GM12878 (cell line): ENCODE measurements around the gene ZNF841. TPM values are rescaled to one million over a fixed set of nuclear protein-coding genes. Genes with fewer than 3 reads are reported as not detected.

Experiments used
- ATAC-seq: fragments of 200-7000 bp; cut with Tn5 transposase; 3 replicates; pipeline ENCODE4 v1.9.1; 2020; ENCODE audit warnings: mild to moderate bottlenecking, moderate library complexity
- BruUV-seq: library from RNA; stranded (reverse); fragments of 400-500 nt; replicated peaks from 2 replicates; lab custom pipeline; 2021; lab: Mats Ljungman, UMichigan
- CTCF ChIA-PET: fragments of 300-600 bp; sonication (Branson Sonifier 250); formaldehyde crosslinking; extraction: SDS; loops from one replicate; lab custom pipeline; 2021; ENCODE audit warnings: inconsistent platforms; lab: Yijun Ruan, JAX
- POLR2A ChIA-PET: fragments of 350-600 bp; formaldehyde crosslinking; extraction: SDS; loops from one replicate; lab custom pipeline; 2021; ENCODE audit warnings: inconsistent platforms; lab: Charles Lee
- RAD21 ChIA-PET: fragments of 300-600 bp; sonication (Branson Sonifier 250); formaldehyde crosslinking; loops from one replicate; lab custom pipeline; 2023; ENCODE audit warnings: antibody characterized with exemption; ENCODE audit not compliant: unreplicated experiment; lab: Charles Lee
- SMC1A ChIA-PET: fragments of 300-600 bp; sonication (Branson Sonifier 250); formaldehyde crosslinking; loops from one replicate; lab custom pipeline; 2023; ENCODE audit not compliant: unreplicated experiment, uncharacterized antibody; lab: Charles Lee
- DNase-seq: peaks from one replicate; pipeline ENCODE4 v3.0.0-alpha.2; 2011; ENCODE audit warnings: low read depth, low spot score
- FAIRE-seq: peaks from 3 replicates; lab custom pipeline; 2011; peaks lifted over from hg19 to GRCh38; lab: Jason Lieb, UNC
- H2AFZ ChIP-seq: 2 replicates; pipeline ENCODE4 v1.6.0; 2011; ENCODE audit warnings: low read depth, low read length, control low read depth; ENCODE audit not compliant: control insufficient read depth
- H3K27ac ChIP-seq: 2 replicates; pipeline ENCODE4 v1.5.1; 2011; ENCODE audit warnings: control low read depth; ENCODE audit not compliant: control insufficient read depth, insufficient read depth
- H3K27me3 ChIP-seq, 2 experiments: replicated peaks in 1 of 2; 2 replicates each; pipeline versions ENCODE4 v1.6.0 to v1.6.1; 2011; ENCODE audit warnings: low read length in 1 of 2; ENCODE audit not compliant: control insufficient read depth in 2 of 2, insufficient read depth in 2 of 2
- H3K36me3 ChIP-seq, 2 experiments: 2 replicates each; pipeline ENCODE4 v1.5.1; 2011; ENCODE audit warnings: low read length in 1 of 2; ENCODE audit not compliant: control insufficient read depth in 2 of 2, insufficient read depth in 2 of 2
- H3K4me1 ChIP-seq: 2 replicates; pipeline ENCODE4 v1.6.1; 2011; ENCODE audit warnings: mild to moderate bottlenecking, low read length, moderate library complexity, mixed read lengths; ENCODE audit not compliant: control insufficient read depth, insufficient read depth
- H3K4me2 ChIP-seq: 2 replicates; pipeline ENCODE4 v1.6.0; 2011; ENCODE audit warnings: control low read depth; ENCODE audit not compliant: control insufficient read depth, insufficient read depth
- H3K4me3 ChIP-seq: fragments of 200-600 bp; sonication (generic); 2 replicates; pipeline ENCODE4 v1.5.1; 2016
- H3K79me2 ChIP-seq: 2 replicates; pipeline ENCODE4 v1.6.0; 2011; ENCODE audit warnings: low read length; ENCODE audit not compliant: control insufficient read depth, insufficient read depth
- H3K9ac ChIP-seq: 2 replicates; pipeline ENCODE4 v1.8.0; 2011; ENCODE audit warnings: low read length, control low read depth, mixed read lengths; ENCODE audit not compliant: control insufficient read depth, insufficient read depth
- H3K9me3 ChIP-seq: replicated peaks from 3 replicates; pipeline ENCODE4 v1.5.1; 2011; ENCODE audit warnings: mild to moderate bottlenecking, low read length; ENCODE audit not compliant: control insufficient read depth, insufficient read depth
- H4K20me1 ChIP-seq: 2 replicates; pipeline ENCODE4 v1.6.0; 2011; ENCODE audit not compliant: control insufficient read depth, insufficient read depth
- BCLAF1 ChIP-seq: fragments of 450-650 bp; IDR thresholded peaks from 2 replicates; pipeline ENCODE4 v1.6.1; 2017; ENCODE audit warnings: antibody characterized with exemption, mild to moderate bottlenecking, moderate library complexity
- MTA3 ChIP-seq: IDR thresholded peaks from 2 replicates; pipeline ENCODE4 v1.6.1; 2012; ENCODE audit warnings: low read length, inconsistent platforms, borderline replicate concordance
- PML ChIP-seq: IDR thresholded peaks from 2 replicates; pipeline ENCODE4 v1.6.1; 2012; ENCODE audit warnings: low read length, inconsistent platforms
- ZNF274 ChIP-seq: IDR thresholded peaks from one replicate; pipeline ENCODE4 v1.8.0; 2011; ENCODE audit not compliant: insufficient read length, insufficient read depth
- WGBS: methylation state at CpG from one replicate; pipeline ENCODE4 v1.1.6; 2016; ENCODE audit warnings: low lambda C conversion rate; ENCODE audit not compliant: insufficient replicate concordance, insufficient coverage; ENCODE audit errors: missing lambda C conversion rate; 5-methylcytosine and 5-hydroxymethylcytosine counted together
- in situ Hi-C: fragments of 300-500 bp; cut with MboI; formaldehyde crosslinking; loops from 9 replicates; pipeline ENCODE4 v1.14.3; 2018; ENCODE audit warnings: mixed read lengths
- intact Hi-C: fragments of 100-400 bp; cut with micrococcal nuclease; formaldehyde crosslinking; loops from one replicate; pipeline ENCODE4 v1.14.2; 2022; ENCODE audit not compliant: unreplicated experiment
- polyA plus RNA-seq, 11 experiments: library from polyadenylated mRNA; depleted of rRNA in 4 of 11; unstranded in 6 of 11; stranded (reverse) in 5 of 11; fragments of >200 nt; fragmentation: Nextera tagmentation in 4 of 11; fragmentation: Illumina TruSeq in 1 of 11; extraction: Ambion mirVana in 4 of 11; extraction: Trizol in 1 of 11; gene quantifications; 1 replicate in 1 of 11; 2 replicates in 10 of 11; pipeline versions ENCODE4 v1.2.1 to v1.2.3, GENCODE V29; 2011 to 2016; ENCODE audit warnings: inconsistent platforms in 2 of 11, missing spikeins in 2 of 11, low read depth in 1 of 11
- total RNA-seq, 4 experiments: library from RNA; depleted of rRNA in 3 of 4; stranded (reverse); fragments of >200 nt in 3 of 4; fragmentation: Illumina TruSeq in 1 of 4; extraction: Trizol in 1 of 4; gene quantifications; 2 replicates each; pipeline versions ENCODE4 v1.2.1 to v1.2.3, GENCODE V29; 2013 to 2021

Gene ZNF841
- total and polyA plus RNA-seq, 10 of the 15 experiments (the other 5 are each of a cell fraction or from before 2014, with no cell fraction given) = 1.4 to 15.0 (median 8.2) TPM

- ATAC-seq = no peak
- no peak overlapping the region for H3K4me3 ChIP-seq
- POLR2A ChIA-PET = no interaction called here
Observed at GRCh38 chr19:52066258-52066863, 29.2 kb downstream of the ZNF841 start.

More at GRCh38 chr19:52066258-52066863, 29.2 kb downstream of the ZNF841 start:
- in situ Hi-C loops (no loop called here), intact Hi-C loops (no loop called here)
- H3K79me2 ChIP-seq = no peaks in the 10 kb centered on the region
- over 99% methylated on average over 6 of the region's 6 CpGs for WGBS
- FAIRE-seq (no peak), DNase-seq (no peak)
- H2AFZ ChIP-seq = no peak overlapping the region
- no peaks in the 10 kb centered on the region for H3K27me3 ChIP-seq
- CTCF ChIA-PET = no interaction called here
- no peak overlapping the region for H3K4me2 ChIP-seq
- no TSS peak for BruUV-seq
- H4K20me1 ChIP-seq = no peaks in the 10 kb centered on the region
- no peaks in the 10 kb centered on the region for H3K4me1 ChIP-seq
- SMC1A ChIA-PET = no interaction called here
- peaks cover 0 to 29% of the 10 kb centered on the region in 2 experiments for H3K36me3 ChIP-seq
- no peak for TF ChIP-seq BCLAF1
- TF ChIP-seq PML = no peak
- no peak for TF ChIP-seq MTA3
- TF ChIP-seq ZNF274 = peak; percentile 79
- RAD21 ChIA-PET = no interaction called here
- H3K9me3 ChIP-seq = peaks cover 63% of the 10 kb centered on the region
- H3K9ac ChIP-seq = no peak overlapping the region
- H3K27ac ChIP-seq = no peak overlapping the region
